CD14-positive monocyte (primary cell): ENCODE data around the gene FGF14. TPM values are rescaled to one million over a fixed set of nuclear protein-coding genes. Genes with fewer than 3 reads are reported as not detected.
A peak's percentile ranks its signal among the peaks of the same experiment; 100 is the strongest.

ENCODE experiments used
- DNase-seq, 3 donors: peaks; one replicate each; pipeline ENCODE4 v3.0.0-alpha.2; 2011 to 2022
- H2AFZ ChIP-seq: 2 replicates; pipeline ENCODE4 v1.6.0; 2012; ENCODE audit warnings: mild to moderate bottlenecking, low read depth, low read length, inconsistent platforms; ENCODE audit not compliant: insufficient read depth, poor library complexity, severe bottlenecking
- H3K27ac ChIP-seq, 2 donors: 1 replicate in 1 of 2; 2 replicates in 1 of 2; pipeline ENCODE4 v1.5.1; 2012 to 2013; ENCODE audit warnings: low read length in 2 of 2, control low read depth in 1 of 2, inconsistent platforms in 1 of 2, low read depth in 1 of 2, mild to moderate bottlenecking in 1 of 2
- H3K27me3 ChIP-seq, 2 donors: one replicate each; pipeline versions ENCODE4 v1.6.0 to v1.6.1; 2011 to 2013; ENCODE audit warnings: low read length in 2 of 2; ENCODE audit not compliant: control insufficient read depth in 2 of 2, insufficient read depth in 2 of 2
- H3K36me3 ChIP-seq, 2 donors: replicated peaks in 1 of 2; 1 replicate in 1 of 2; 2 replicates in 1 of 2; pipeline versions ENCODE4 v1.5.1 to v1.6.1; 2012 to 2013; ENCODE audit warnings: low read length in 2 of 2, control low read depth in 1 of 2, inconsistent platforms in 1 of 2, mild to moderate bottlenecking in 1 of 2; ENCODE audit not compliant: insufficient read depth in 2 of 2, control insufficient read depth in 1 of 2
- H3K4me1 ChIP-seq, 2 donors: 1 replicate in 1 of 2; 2 replicates in 1 of 2; pipeline versions ENCODE4 v1.5.1 to v1.6.1; 2012 to 2013; ENCODE audit warnings: low read length in 2 of 2, control low read depth in 1 of 2, inconsistent platforms in 1 of 2, mild to moderate bottlenecking in 1 of 2, moderate library complexity in 1 of 2; ENCODE audit not compliant: insufficient read depth in 2 of 2, control insufficient read depth in 1 of 2
- H3K4me2 ChIP-seq: replicated peaks from 2 replicates; pipeline ENCODE3; 2012; ENCODE audit warnings: low read length, moderate library complexity, mild to moderate bottlenecking; ENCODE audit not compliant: poor library complexity, severe bottlenecking; ENCODE audit errors: extremely low read depth
- H3K4me3 ChIP-seq, 3 experiments: fragments of 200-600 bp in 1 of 3; sonication (generic) in 1 of 3; replicated peaks in 1 of 3; 1 replicate in 2 of 3; 2 replicates in 1 of 3; pipeline ENCODE4 v1.5.1; 2011 to 2013; ENCODE audit warnings: low read length in 3 of 3, mild to moderate bottlenecking in 3 of 3, control low read depth in 2 of 3, low read depth in 2 of 3, inconsistent platforms in 1 of 3, moderate library complexity in 1 of 3
- H3K79me2 ChIP-seq: 2 replicates; pipeline ENCODE4 v1.6.0; 2012; ENCODE audit warnings: mild to moderate bottlenecking, control low read depth, inconsistent platforms, low read length, moderate library complexity; ENCODE audit not compliant: insufficient read depth
- H3K9ac ChIP-seq: 2 replicates; pipeline ENCODE4 v1.6.0; 2017; ENCODE audit warnings: low read length, mild to moderate bottlenecking; ENCODE audit not compliant: insufficient read depth, poor library complexity, severe bottlenecking
- H3K9me3 ChIP-seq, 2 donors: replicated peaks in 1 of 2; 1 replicate in 1 of 2; 2 replicates in 1 of 2; pipeline versions ENCODE4 v1.5.1 to v1.6.1; 2012 to 2013; ENCODE audit warnings: low read length in 2 of 2, control low read depth in 1 of 2; ENCODE audit not compliant: control insufficient read depth in 1 of 2, insufficient read depth in 1 of 2
- H4K20me1 ChIP-seq: 2 replicates; pipeline ENCODE4 v1.6.0; 2012; ENCODE audit warnings: mild to moderate bottlenecking, low read length, control low read depth, moderate library complexity; ENCODE audit not compliant: insufficient read depth
- H3K27ac Mint-ChIP-seq, 7 donors: one replicate each; pipeline ENCODE4 v1.8.0; 2020; ENCODE audit warnings: mild to moderate bottlenecking in 7 of 7, mixed read lengths in 7 of 7, moderate library complexity in 6 of 7, inconsistent platforms in 2 of 7
- H3K27me3 Mint-ChIP-seq, 3 donors: one replicate each; pipeline ENCODE4 v1.8.0; 2021 to 2022; ENCODE audit warnings: low read depth in 3 of 3, mild to moderate bottlenecking in 3 of 3, mixed read lengths in 3 of 3, moderate library complexity in 3 of 3, inconsistent platforms in 1 of 3
- H3K36me3 Mint-ChIP-seq, 2 donors: one replicate each; pipeline ENCODE4 v1.8.0; 2020; ENCODE audit warnings: mixed read lengths in 2 of 2, inconsistent platforms in 1 of 2, mild to moderate bottlenecking in 1 of 2
- H3K4me1 Mint-ChIP-seq: one replicate; pipeline ENCODE4 v1.8.0; 2020; ENCODE audit warnings: mild to moderate bottlenecking, mixed read lengths
- H3K4me3 Mint-ChIP-seq, 2 donors: one replicate each; pipeline ENCODE4 v1.8.0; 2020; ENCODE audit warnings: mild to moderate bottlenecking in 2 of 2, mixed read lengths in 2 of 2, moderate library complexity in 1 of 2
- H3K9me3 Mint-ChIP-seq, 7 donors: one replicate each; pipeline ENCODE4 v1.8.0; 2020 to 2022; ENCODE audit warnings: mixed read lengths in 7 of 7, mild to moderate bottlenecking in 6 of 7, moderate library complexity in 6 of 7, inconsistent platforms in 2 of 7
- WGBS: methylation state at CpG from one replicate; pipeline ENCODE4 v1.1.5; 2013; ENCODE audit warnings: missing lambda C conversion rate; ENCODE audit not compliant: insufficient coverage; 5-methylcytosine and 5-hydroxymethylcytosine counted together
- intact Hi-C, 2 donors: fragments of 100-400 bp; cut with micrococcal nuclease; formaldehyde crosslinking; loops; one replicate each; pipeline versions ENCODE4 v1.15.0 to v1.15.1; 2023
- polyA plus RNA-seq, 3 donors: library from polyadenylated mRNA; depleted of rRNA in 1 of 3; unstranded in 2 of 3; stranded (reverse) in 1 of 3; fragments of 300-500 nt in 2 of 3; fragments of >200 nt in 1 of 3; fragmentation: Illumina TruSeq in 2 of 3; gene quantifications; 1 replicate in 2 of 3; 2 replicates in 1 of 3; pipeline ENCODE4 v1.2.3, GENCODE V29; 2012 to 2021
- TF ChIP-seq, protein P1 (sequence below): fragments of 200-600 bp; IDR thresholded peaks from one replicate; pipeline ENCODE4 v1.8.0; 2022; ENCODE audit warnings: antibody characterized with exemption, mild to moderate bottlenecking

FGF14 gene
- polyA plus RNA-seq, 3 donors: not detected

DNA sequence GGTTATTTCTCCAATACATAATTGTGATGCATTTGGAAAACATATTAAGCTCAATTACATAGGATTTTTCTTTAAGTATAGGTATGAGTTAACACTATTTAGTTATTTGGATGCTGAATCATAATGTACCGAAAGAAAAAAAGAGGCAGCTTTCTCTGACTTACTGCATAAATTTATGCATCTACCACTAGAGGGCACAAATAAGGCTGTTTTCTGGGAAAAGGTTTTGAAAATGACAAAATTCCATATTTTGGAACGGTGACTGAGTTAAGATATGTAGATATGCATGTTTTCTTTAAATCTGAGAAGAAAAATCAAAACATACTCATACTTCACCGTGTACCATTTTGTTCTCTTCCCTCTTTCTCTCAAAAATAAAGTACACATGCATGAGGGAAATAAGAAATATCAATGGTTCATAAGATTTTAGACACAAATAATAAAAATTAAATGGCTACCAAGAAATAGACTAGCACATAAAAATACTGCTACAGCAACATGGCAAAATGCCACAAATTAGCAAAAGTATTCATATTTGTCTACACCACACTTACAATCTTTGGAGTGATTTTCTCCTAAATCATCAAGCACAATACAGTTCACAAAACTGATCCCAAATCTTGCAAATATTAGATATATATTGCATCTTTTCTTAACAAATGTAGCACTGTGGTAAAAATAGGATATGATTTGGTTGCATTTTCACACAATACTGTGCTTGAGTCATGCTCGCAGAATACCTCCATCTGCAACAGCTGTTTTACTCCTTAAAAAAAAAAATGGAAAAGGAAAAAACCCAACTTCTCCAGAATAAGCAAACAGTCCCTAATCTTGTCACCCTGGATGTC is 260.0 kb downstream of the FGF14 start:
- Histone ChIP-seq H3K27ac (no peak overlapping the region), H3K9me3 (no peaks in the 10 kb centered on the region), H3K4me2 (no peak overlapping the region), H3K4me1 (no peaks in the 10 kb centered on the region), H2AFZ (no peak overlapping the region), H3K36me3 (no peaks in the 10 kb centered on the region), H3K27me3 (no peaks in the 10 kb centered on the region), H3K4me3 (no peak overlapping the region), H3K9ac (no peak overlapping the region), H4K20me1 (no peaks in the 10 kb centered on the region), H3K79me2 (no peaks in the 10 kb centered on the region)
- DNase-seq: no peak
- Mint-ChIP-seq H3K36me3 (no peaks in the 10 kb centered on the region), H3K9me3 (no peaks in the 10 kb centered on the region), H3K27ac (no peak overlapping the region), H3K4me1 (no peaks in the 10 kb centered on the region), H3K4me3 (no peak overlapping the region), H3K27me3 (no peaks in the 10 kb centered on the region)
- intact Hi-C loops: no loop called here
- TF ChIP-seq, protein P1, sequence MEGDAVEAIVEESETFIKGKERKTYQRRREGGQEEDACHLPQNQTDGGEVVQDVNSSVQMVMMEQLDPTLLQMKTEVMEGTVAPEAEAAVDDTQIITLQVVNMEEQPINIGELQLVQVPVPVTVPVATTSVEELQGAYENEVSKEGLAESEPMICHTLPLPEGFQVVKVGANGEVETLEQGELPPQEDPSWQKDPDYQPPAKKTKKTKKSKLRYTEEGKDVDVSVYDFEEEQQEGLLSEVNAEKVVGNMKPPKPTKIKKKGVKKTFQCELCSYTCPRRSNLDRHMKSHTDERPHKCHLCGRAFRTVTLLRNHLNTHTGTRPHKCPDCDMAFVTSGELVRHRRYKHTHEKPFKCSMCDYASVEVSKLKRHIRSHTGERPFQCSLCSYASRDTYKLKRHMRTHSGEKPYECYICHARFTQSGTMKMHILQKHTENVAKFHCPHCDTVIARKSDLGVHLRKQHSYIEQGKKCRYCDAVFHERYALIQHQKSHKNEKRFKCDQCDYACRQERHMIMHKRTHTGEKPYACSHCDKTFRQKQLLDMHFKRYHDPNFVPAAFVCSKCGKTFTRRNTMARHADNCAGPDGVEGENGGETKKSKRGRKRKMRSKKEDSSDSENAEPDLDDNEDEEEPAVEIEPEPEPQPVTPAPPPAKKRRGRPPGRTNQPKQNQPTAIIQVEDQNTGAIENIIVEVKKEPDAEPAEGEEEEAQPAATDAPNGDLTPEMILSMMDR: peak; percentile 50
- WGBS: no CpG with 5 or more reads among the region's 4 CpGs

DNA sequence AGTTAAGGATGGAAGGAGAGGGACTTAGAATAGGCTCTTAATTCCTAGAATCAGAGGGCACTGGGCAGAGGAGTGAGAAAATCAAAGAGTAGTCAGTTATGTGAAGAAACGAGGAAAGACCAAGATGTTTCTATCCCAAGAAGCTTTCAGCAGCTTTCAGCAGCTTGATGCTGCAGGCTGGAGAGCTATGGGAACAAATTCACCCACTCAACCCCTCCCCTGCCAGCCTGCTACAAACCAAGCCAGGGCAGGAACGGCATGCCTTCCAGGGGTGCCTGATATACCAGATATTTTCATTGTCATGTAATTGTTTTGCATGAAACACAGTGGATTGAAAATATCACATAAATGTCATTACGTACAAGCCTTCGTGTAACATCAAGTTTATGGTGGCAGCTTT is 262.2 kb downstream of the FGF14 start:
- TF ChIP-seq, protein P1: no peak
- Histone ChIP-seq H3K36me3 (no peaks in the 10 kb centered on the region), H3K9ac (no peak overlapping the region), H3K4me1 (no peaks in the 10 kb centered on the region), H3K27me3 (no peaks in the 10 kb centered on the region), H4K20me1 (no peaks in the 10 kb centered on the region), H3K79me2 (no peaks in the 10 kb centered on the region), H3K27ac (no peak overlapping the region), H2AFZ (no peak overlapping the region), H3K4me2 (no peak overlapping the region), H3K9me3 (no peaks in the 10 kb centered on the region), H3K4me3 (no peak overlapping the region)
- intact Hi-C loops: no loop called here
- WGBS: no CpG with 5 or more reads among the region's 4 CpGs
- Mint-ChIP-seq H3K27me3 (no peaks in the 10 kb centered on the region), H3K4me1 (no peaks in the 10 kb centered on the region), H3K9me3 (peaks cover 0 to 1% (median 0%) of the 10 kb centered on the region in 7 donors), H3K36me3 (no peaks in the 10 kb centered on the region), H3K4me3 (no peak overlapping the region), H3K27ac (no peak overlapping the region)
- DNase-seq: no peak
